GM12864 (cell line): Measurements from ENCODE around the gene CLEC2D.
"Not testable (repeated sequence)": the region's sequence is repeated elsewhere in the genome, so short reads cannot be mapped to it uniquely, and the experiment has no call there.

ENCODE experiments used
- DNase-seq: peaks from one replicate; pipeline ENCODE4 v3.0.0-alpha.2; 2011; ENCODE audit warnings: low read depth
- H3K4me3 ChIP-seq: 2 replicates; pipeline ENCODE4 v1.5.1; 2011; ENCODE audit warnings: mild to moderate bottlenecking, low read depth, low read length, control low read depth
- TF ChIP-seq, protein P1 (sequence below): IDR thresholded peaks from 2 replicates; pipeline ENCODE4 v1.5.1; 2011; ENCODE audit warnings: low read depth, mild to moderate bottlenecking, moderate library complexity, low read length, control low read depth, inconsistent platforms; ENCODE audit errors: missing control alignments

The CLEC2D gene

DNA sequence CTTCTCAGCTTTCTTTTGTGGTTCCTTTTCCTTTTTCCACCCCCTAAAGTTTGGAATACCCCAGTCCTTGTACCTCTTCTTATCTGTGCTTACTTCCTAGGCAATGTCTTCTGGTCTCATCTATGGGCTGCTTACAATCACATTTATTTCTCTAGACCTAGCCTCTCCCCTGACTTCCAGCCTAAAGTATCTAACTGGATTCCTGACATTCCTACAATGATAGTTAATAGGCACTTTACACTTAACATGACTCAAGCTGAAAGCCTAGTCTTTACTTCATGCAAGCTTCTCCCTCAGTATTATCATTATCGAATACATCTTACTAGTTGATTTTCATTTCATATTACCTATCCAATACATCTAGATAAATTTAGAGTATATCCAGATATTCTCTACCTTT, 42.2 kb downstream of the CLEC2D start:
- TF ChIP-seq, protein P1, sequence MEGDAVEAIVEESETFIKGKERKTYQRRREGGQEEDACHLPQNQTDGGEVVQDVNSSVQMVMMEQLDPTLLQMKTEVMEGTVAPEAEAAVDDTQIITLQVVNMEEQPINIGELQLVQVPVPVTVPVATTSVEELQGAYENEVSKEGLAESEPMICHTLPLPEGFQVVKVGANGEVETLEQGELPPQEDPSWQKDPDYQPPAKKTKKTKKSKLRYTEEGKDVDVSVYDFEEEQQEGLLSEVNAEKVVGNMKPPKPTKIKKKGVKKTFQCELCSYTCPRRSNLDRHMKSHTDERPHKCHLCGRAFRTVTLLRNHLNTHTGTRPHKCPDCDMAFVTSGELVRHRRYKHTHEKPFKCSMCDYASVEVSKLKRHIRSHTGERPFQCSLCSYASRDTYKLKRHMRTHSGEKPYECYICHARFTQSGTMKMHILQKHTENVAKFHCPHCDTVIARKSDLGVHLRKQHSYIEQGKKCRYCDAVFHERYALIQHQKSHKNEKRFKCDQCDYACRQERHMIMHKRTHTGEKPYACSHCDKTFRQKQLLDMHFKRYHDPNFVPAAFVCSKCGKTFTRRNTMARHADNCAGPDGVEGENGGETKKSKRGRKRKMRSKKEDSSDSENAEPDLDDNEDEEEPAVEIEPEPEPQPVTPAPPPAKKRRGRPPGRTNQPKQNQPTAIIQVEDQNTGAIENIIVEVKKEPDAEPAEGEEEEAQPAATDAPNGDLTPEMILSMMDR: no peak
- no peak for DNase-seq
- no peak overlapping the region for H3K4me3 ChIP-seq

DNA sequence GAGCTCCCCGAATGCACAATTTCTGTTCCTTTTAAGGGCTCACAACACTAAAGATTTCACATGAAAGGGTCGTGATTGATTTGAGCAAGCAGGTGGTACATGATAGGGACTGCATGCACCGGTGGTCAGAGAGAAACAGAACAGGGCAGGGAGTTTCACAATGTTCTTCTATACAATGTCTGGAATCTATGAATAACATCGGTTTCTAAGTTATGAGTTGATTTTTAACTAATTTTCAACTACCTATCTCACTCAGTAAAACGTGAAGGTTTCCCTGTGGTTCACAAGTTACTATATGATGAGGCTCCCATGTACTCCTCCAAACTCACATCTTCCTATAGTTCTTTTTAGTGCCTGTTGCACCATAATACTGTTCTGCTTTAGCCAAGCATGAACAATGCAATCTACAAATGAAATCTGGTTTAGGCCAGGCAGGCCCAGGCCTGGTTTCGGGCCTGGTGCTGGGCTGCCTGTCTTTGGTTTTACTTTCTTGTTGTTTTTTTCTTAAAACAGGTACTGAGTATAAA, 43.6 kb downstream of the CLEC2D start:
- H3K4me3 ChIP-seq, DNase-seq: not testable (repeated sequence)

DNA sequence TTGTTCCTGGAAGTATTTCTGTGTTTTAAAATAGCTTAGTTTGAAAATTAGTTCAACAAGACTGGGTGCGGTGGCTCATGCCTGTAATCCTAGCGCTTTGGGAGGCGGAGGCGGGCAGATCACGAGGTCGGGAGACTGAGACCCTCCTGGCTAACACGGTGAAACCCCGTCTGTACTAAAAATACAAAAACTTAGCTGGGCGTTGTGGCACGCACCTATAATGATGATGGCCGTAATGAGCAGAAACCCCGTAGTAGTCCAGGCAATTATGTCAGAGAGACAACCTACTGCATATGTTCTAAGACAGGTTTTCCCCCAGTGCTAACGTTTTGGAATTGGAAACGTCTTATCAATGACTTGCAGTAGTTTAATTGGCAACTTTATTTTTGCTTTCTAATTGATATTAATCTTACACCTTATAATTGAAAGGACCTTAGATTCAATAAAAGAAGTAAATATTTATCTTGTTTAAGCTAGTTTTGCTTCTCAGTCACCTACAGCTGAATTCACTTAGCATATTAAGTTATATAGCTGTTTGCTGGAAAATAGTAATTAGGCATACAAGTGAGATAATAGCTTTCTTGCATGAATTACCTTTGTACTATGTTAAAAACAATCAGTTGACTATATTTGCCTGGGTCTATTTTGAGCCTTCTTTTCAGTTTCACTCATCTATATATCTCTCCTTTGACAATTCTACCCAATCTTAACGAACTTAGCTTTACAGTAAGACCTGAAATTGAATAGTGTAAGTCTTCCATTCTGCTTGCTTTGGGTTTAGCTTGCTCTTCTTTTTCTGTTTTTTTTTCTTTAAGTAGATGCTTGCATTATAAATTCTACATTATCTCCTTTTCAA, 47.8 kb downstream of the CLEC2D start:
- DNase-seq: no peak
- TF ChIP-seq, protein P1: no peak
- no peak overlapping the region for H3K4me3 ChIP-seq

DNA sequence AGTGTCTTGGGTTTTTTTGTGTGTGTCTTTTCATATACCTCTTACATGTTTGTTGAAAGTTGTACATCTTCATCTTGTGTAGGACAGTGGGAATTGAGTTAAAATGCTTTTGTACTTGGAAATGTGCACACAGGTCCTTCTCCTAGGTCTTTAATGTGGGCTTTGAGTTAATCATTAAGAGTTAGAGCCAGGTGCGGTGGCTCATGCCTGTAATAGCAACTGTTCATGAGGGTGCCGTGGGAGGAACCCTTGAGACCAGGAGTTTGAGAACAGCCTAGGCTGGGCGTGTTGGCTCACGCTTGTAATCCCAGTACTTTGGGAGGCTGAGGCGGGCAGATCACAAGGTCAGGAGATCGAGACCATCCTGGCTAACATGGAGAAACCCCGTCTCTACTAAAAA, 49.5 kb downstream of the CLEC2D start:
- TF ChIP-seq, protein P1: no peak
- H3K4me3 ChIP-seq: no peak overlapping the region
- DNase-seq: no peak

DNA sequence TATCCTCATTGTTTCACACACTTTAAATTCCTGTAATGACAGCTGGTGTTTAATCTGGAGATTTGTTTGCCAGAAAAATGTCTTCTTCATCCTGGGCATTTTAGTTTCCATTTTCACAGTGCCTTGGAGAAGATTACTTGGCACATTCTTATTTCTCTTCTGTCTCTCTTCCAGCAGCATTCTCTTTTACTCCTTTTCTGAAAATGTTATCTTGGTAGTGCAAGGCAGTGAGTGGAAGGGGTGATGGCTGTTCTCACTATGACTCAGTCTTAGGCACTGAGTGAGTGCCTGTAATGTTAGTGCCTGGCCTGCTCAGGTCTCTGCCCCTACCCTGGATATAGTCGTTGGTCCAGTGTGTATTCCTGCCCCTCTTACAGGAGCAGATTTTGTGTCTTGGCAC, 50.3 kb downstream of the CLEC2D start:
- no peak for DNase-seq
- no peak overlapping the region for H3K4me3 ChIP-seq
- TF ChIP-seq, protein P1: no peak

DNA sequence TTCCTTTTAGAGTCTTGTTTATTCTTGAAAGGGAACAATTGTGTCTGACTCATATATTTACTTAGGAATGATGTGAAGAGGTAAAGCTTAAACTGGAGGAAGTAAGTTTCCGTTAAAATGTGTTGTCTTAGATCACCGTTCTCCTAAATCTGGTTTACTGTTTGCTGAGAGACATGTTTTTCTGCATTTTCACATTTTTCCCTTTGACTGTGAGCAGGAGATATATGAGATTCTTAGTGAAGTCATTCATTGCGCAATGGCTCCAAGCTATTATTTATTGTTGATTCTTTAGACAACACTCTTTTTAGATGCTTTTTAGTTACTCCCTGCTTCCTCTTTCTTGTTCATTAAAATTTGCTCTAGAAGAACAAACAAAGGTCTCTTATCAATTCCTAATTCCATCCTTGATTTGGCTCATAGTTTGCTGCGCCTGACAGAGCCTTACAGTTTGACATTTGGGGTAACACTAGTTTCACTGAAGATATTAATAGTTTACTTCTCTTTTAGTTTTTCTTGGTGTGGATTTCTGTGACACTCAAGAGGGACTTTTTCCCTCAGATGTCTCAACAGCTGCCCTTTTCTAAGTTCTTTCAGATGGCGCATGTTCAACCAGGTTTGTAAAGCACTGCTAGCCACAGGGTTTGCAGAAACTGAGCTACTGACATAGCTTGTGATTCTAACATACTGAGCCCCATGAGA, 52.0 kb downstream of the CLEC2D start:
- TF ChIP-seq, protein P1: no peak
- DNase-seq: peak; percentile 69
- H3K4me3 ChIP-seq: no peak overlapping the region

DNA sequence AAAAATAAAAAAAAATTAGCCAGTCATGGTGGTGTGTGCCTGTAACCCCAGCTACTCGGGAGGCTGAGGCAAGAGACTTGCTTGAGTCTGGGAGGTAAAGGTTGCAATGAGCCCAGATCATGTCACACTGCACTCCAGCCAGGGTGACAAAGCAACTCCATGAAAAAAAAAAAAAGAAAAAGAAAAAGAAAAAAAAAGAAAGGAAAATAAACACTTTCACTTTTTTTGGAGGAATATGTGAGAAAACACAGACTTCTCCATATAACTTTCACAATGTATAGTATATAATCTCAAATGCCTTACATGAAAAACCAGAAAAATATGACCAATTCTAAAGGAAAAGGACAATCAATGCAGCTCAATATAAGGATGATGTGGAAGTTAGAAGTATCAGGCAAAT, 54.5 kb downstream of the CLEC2D start:
- H3K4me3 ChIP-seq: peak overlapping the region; percentile 4; the same call in 1 of the 2 replicates
- TF ChIP-seq, protein P1: no peak
- no peak for DNase-seq
